NCI-H69 (cell line): ENCODE data around the gene ASCC1.
"Not testable (repeated sequence)": the region's sequence is repeated elsewhere in the genome, so short reads cannot be mapped to it uniquely, and the experiment has no call there.

Experiments
- DNase-seq: peaks from one replicate; lab custom pipeline; 2025; lab: John Stamatoyannopoulos, UW

The ASCC1 gene

DNA sequence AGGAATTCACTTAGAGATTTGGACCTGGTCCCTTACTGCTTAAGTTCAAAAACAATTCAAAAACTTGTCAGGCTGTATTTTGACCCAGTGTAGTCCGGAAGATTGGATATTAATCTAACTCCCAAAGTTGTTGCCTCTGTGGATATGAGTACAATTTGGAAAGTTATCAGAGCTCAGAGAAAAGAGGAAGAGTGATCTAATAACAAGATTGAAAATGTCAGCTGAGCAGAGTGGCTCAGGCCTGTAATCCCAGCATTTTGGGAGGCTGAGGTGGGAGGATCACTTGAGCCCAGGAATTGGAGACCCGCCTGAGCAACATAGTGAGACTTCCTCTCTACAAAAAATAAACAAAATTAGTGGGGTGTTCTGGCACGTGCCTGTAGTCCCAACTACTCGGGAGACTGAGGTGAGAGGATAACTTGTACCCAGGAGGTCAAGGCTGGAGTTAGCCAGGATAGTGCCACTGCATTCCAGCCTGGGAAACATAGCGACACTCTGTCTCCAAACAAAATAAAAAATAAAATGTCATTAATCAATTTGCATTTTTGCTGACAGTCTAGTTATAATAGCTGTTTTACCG lies 3.2 kb upstream of the ASCC1 start:
- DNase-seq = no peak

DNA sequence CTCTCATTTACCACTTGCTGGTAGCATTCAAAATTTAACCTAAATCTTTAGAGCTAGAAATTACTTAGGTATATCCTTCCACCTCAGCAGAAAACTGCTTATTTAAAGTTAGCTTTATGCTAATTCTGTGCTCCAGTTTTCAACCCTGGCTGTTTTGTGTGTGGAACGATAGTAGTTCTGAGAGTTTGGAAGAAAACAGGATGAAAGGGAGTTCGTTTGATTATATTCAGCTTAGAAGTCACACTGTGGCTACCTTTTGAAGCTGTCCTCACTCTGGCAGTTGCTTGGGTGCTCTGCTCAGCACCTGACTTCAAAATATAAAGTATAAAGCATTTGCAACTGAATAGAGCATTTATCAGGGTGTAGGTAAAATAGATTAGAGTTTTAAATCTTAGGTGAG lies 2.6 kb upstream of the ASCC1 start:
- DNase-seq = no peak

DNA sequence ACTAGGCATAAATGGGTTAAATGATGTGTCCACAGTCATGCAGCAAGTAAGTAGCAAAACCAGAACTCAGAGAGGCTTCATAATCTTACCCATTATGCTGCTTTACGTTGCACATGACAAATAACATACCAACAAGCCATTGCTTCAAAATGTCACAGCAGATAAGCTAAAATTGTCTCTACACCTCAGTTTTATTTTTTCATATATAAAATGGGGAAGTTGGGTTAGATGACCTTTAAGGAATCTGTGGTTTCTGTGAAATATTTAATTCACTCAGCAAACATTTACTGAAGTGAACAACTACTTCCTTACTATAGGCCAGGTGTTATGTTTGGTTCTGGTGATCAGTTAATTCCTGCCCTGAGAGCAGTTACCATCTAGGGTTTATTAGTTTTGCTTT lies 2.2 kb upstream of the ASCC1 start:
- DNase-seq = no peak

DNA sequence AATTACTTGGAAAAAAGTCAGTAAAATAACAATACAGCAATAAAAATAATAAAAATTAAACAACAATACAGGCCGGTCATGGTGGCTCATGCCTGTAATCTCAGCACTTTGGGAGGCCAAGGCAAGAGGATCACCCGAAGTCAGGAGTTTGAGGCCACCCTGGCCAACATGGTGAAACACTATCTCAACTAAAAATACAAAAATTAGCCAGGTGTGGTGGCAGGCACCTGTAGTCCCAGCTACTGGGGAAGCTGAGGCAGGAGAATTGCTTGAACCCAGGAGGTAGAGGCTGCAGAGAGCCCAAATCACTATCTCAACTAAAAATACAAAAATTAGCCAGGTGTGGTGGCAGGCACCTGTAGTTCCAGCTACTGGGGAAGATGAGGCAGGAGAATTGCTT lies 4.2 kb downstream of the ASCC1 start:
- DNase-seq = not testable (repeated sequence)

DNA sequence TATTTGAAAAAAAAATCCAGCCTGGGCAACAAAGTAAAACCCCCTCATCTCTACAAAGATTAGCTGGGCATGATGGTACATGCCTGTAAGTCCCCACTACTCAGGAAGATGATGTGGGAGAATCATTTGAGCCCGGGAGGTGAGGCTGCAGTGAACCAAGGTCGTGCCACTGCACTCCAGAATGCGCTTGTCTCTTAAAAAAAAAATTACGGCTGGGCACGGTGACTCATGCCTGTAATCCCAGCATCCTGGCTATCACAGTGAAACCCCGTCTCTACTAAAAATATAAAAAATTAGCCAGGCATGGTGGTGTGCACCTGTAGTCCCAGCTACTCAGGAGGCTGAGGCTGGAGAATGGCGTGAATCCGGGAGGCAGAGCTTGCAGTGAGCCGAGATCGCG lies 4.7 kb downstream of the ASCC1 start:
- DNase-seq = not testable (repeated sequence)

DNA sequence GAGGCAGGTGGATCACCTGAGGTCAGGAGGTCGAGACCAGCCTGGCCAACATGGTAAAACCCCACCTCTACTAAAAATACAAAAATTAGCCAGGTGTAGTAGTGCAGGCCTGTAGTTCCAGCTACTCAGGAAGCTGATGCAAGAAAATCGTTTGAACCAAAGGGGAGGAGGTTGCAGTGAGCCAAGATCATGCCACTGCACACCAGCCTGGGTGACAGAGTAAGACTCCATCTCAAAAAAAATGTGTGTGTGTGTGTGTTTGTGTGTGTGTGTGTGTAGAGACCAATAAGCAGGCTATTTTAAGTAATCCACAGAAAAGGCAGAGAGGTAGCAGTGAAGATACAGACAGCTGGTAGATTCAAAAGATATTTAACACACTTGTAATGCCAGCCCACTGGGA lies 7.5 kb downstream of the ASCC1 start:
- not testable (repeated sequence) for DNase-seq

DNA sequence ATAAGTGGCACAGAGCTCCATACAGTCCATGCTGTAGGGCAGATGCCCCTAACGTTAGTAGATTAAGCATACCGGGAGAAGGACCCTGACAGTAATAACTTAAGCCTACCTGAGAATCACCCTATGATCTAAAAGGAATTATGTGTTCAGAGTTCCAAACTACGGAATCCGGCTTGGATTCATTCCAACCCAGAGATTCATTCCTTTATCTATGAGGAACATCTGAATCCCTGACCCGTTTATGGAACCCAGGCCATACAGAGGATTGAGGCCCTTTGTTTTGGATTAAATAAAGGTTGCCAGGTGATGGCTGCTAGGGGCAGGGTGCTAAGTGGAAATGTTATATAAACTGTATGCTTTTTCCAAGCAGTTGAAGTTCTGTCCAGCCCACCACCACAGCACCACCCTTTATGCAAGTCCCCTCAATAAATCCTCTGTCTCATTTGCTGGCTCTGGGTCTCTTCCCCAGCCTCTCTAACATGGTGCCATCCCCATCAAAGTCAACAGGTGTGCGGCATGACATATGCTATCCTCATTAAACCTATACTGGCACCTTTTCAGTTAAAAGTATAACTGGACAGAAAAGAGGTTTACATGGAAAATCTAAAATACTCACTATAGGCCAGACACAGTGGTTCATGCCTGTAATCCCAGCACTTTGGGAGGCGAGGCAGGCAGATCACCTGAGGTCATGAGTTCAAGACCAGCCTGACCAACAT lies 9.4 kb downstream of the ASCC1 start:
- no peak for DNase-seq

DNA sequence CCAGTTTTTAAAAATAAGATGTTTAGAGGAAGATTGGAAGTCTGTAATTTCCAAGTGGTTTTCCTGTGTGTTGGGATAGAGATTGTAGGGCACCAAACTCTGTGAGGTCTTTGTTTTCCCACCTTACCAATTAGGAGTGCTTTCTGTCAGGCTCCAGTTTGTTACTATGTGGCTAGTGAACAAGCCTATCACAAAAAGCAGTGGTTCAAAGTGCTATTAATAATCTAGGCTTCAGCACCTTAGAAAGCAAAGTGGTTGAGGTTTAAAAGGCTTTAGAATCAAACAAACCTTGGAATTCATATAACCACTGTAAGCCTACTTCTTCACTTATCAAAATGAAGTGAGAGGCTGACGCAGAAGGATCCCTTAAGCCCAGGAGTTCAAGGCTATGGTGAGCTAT lies 11.4 kb downstream of the ASCC1 start:
- DNase-seq = no peak

DNA sequence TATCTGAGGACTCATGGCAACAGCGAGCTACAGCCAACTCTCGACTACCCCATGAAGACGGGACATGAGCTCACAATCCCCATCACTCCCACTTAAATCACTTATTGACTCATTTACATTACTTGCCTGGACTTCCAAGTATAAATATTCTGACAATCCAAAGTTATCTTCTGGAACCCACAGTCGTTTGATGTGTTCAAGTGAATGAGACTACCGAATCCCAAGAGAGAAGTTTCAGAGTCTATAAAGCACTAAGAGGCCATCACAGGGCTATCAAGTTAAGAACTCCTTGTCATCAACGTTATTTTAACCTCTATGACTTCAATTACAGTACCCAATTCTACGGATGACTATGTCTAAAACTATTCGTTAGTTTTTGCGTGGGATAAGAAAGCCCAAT lies 11.8 kb downstream of the ASCC1 start:
- DNase-seq = no peak

DNA sequence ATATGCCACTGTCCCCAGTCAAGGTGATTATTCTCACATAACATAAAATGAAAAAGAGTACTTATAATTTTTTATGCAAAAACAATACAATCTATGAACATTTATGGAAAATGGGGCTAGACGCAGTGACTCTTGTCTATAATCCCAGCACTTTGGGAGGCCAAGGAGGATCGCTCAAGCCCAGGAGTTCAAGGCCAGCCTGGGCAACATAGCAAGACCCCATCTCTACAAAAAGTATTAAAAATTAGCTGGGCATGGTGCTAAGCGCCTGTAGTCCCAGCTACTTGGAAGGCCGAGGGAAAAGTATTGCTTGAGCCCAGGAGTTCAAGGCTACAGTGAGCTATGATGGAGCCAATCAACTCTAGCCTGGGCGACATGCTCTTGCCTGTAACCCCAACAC lies 14.8 kb downstream of the ASCC1 start:
- DNase-seq = no peak

DNA sequence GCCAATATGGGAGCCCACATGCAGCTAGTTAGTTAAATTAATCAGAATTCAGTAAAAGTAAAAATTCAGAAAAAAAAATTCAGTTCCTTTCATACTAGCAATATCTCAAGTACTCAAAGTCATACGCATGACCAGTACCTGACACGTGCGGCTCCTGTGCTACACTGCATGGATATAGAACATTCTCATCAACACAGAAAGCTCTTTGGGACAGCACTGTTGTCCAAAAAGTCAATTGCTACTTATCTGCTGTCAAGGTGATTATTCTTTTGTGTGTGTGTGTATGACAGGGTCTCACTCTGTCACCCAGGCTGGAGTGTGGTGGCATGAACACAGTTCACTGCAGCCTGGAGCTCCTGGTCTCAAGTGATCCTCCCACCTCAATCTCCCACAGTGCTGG lies 15.2 kb downstream of the ASCC1 start:
- no peak for DNase-seq

DNA sequence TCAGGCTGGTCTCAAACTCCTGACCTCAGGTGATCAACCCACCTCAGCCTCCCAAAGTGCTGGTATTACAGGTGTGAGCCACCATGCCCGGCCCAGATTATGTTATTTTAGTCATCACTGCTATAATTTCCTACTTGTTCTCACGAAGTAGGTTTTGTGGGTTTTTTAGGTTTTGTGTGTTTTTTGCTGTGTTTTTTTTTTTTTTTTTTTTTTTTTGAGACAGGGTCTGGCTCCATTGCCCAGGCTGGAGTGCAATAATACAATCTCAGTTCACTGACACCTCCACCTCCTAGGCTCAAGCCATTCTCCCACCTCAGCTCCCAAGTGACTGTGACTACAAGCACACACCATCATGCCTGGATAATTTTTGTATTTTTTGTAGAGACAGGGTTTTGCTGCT lies 21.1 kb downstream of the ASCC1 start:
- DNase-seq = no peak

DNA sequence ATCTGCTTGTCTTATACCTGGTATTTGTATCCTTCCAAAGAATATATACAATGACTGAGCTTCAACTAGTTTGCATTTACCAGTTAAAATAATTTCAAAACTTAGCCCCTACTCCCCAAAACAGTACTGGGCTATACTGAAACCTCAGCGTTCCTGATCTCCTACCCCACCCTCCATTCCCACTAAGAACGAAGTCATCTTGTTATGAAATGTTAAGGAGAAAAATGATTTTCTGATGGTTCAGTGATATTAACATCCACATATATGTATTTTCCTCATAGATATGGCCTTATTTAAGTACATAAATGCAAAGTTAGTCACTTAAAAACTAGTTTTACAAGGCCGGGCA lies 29.1 kb downstream of the ASCC1 start:
- DNase-seq = no peak

DNA sequence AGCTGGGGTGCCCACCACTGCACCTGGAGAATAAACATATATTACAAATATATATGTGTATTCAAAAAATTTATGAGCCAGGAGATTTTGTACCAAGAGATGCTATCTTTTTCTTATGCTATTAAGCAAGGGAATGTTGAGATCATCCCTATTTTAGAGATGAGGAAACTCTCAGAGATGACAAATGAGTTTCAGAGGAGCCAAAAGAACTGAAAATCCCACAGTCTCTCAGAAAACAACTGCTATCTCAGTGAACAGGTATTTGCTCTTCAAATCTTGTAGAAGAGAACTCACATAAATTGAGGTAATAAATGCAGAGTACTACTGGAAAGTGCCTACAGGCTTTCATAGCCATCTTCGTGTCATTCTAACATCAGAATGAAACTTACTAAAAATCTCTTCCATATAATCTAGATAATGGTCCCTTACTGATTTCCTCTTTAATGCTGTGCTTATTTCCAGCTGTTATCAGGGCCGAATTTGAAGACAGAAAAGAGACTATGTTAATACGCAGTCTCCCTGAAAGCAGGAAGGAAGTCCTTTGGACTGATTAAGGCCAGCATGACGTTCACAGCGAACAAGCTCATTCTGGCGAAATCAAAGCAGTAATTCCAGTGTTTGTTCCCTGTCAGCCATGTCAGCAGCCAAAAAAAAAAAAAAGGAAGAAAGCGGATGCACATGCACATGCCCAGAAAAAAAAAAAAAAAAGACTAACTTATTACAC lies 29.7 kb downstream of the ASCC1 start:
- DNase-seq = no peak

DNA sequence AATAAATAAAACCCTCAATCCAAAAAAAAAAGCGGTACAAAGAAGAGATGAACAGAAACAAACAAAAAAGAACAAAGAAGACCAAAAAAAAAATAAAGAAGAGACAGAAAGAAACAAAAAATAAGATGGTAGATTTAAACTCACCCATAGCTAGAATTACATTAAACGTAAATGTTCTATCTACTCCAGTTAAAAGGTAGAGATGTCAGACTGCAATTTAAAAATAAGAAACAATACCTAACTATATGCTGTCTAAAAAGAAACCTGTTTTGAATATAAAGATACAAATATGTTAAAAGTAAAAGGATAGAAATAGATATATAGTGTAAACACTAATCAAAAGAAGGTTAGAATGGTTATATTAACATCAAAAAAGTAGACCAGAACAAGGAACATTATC lies 31.9 kb downstream of the ASCC1 start:
- no peak for DNase-seq

DNA sequence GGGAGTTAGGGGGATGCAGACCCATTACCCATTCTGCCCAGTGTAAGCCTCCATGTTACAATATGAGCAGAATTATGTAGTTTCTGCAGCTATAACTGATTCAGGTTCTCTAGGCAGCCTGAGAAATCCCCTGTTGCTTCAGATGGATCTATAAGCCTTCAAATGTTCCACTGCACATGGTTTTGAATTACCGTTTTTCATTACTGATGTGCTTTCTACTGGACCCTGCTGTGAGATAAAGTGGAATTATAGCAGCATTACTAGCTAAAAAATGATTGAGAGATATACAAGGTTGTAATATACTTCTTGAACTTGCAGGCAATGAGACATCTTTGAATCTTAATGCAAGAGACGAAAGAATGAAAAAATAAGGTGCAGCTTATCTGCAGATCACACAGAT lies 38.6 kb downstream of the ASCC1 start:
- no peak for DNase-seq

DNA sequence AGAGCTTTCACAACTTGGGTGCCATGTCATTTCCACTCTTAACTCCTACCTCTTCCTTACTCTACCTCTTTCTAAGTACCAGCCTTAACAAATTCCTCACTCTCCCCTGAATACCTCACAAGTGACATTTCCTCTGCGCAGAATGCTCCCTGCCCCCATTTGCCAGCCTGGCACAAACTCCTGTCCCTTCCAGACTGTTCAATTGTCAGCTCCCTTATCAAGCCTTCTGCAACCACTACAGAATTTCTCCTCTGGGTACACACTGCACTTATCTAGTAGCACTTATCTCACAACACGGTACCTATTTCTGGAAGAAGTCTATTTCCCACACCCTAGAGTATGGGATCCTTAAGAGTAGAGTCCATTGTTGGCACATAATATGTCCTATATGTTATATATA lies 39.4 kb downstream of the ASCC1 start:
- DNase-seq = no peak

DNA sequence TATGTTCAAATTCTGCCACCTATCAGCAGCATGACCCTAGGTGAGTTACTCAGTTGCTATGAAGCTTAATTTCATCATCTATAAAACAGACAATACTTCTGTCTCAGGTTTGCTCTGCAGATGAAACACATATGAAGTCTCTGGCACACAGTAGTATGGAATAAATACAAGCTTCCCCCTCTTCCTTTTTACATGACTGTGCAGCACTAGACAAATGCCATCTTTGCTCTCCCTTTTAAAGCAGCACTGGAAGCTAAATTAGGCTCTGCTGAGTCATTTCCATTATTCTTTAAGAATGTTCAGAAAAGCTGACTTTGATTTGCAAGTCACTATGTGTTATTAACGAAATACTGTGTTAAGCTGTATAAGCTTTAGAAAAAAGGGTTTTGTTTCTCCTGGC lies 40.9 kb downstream of the ASCC1 start:
- peak; percentile 2 for DNase-seq

DNA sequence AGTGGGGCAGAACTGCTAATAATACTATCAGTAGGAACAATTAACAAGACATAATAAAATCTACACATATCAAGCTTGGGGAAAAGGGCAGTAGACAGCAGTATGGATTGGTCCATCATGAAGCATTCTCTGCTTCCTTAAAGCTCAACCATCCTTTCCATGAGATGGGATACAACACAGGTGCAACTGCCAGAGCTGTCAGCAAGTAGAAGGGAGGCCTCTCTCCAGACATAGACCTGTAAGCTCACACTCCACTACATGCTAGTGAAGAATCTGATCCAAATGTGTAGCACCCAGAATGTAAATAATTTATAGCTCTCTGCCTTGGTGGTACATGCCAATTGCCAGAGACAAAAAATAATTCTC lies 41.8 kb downstream of the ASCC1 start:
- peak; percentile 32 for DNase-seq

DNA sequence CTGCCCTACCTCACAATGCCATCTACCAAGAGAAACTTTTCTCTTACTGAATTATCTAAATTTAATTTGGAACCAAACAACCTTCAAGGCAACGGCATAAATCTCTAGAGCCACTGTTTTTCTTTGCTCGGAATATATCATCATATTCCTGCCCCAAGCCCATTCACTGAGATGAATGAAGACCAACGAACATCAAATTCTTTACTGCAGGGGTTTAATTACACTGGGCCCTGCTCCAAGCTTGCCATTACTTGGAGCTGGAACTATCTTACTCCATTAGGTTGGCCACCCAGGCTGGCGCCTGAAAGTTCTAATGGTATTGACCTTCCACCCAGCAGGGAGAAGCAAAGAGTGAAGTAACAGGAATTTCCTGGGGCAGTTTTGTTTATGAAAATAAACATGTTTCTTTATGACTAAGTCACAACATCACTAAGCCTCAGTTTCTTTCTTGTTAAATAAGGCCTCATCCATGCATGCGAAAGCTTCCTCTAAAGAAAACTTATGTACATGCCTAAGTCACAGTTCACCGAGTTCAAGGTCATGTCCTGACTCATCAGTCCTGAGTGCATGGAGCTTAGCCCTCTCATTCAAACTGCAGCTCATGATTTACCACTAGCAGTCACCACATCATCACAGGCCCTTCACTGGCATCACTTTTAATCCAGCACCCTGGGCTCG lies 42.3 kb downstream of the ASCC1 start:
- peak; percentile 93 for DNase-seq

DNA sequence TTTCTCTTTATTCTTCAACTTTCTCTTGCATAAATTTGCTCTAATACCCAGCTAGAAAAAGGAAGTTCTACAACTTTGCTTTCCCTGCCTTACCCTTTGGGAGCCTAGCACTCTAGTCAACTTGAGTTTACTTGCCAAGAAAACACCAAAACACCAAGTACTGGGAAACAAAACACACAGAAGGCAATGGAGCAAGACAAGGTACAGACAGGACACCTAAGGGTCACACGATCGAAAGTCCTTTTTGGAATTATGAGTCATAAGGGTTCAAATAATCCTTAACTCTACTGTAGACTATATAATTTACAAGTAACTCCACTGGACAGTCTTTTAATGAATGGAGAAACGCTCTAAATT lies 42.8 kb downstream of the ASCC1 start:
- peak; percentile 65 for DNase-seq

DNA sequence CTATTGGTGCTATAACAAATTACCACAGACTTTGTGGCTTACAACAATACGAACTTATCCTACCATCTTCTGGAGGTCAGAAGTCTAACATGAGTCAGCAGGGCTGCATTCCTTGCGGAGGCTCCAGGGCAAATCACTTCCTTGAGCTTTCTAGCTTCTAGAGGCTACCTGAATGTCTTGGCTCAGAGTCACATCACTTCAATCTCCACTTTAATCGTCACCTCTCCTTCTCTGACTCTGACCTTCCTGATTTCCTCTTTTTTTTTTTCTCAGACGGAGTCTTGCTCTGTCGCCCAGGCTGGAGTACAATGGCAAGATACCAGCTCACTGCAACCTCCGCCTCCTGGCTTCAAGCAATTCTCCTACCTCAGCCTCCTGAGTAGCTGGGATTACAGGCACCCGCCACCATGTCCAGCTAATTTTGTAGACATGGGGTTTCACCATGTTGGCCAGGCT lies 44.9 kb downstream of the ASCC1 start:
- no peak for DNase-seq

DNA sequence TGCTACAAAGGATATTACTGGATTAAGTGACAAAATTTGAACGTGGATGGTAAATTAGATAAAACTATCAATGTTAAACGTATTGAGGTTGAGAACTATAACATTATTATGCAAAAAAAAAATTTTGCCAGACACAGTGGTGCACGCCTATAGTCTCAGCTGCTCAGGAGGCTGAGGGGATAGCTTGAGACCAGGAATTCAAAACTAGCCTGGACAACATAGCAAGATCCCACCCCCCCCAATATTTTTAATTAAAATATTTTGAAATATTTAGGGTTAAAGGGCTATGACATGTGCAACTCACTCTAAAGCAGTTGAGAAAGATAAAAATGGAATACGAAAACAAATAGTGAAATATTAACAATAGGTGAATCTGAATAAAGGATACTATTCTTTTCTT lies 45.3 kb downstream of the ASCC1 start:
- DNase-seq = no peak
